ENCODE measurements around the gene KHDC3L.
A peak's percentile ranks its signal among the peaks of the same experiment; 100 is the strongest.
"Not testable (repeated sequence)": the region's sequence is repeated elsewhere in the genome, so short reads cannot be mapped to it uniquely, and the experiment has no call there.

Gene KHDC3L

DNA sequence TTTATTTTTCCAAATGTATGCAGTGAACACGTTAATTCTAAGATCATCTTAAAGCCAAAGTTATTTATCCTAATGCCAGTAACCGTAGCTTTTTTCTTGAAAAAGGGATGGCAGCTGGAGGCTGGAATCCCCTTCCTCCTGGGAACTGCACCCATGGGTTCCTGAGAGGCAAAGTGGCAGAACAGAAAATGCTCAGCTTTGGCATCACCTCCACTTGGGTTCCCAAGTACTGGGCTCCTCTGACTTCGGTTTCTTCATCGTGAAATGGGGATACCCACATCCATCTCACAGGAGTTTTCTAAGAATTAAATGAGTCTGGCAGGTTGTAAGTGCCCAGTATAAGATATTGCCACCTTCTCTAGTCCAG, 26.0 kb downstream of the KHDC3L start:
- no peaks in the 10 kb centered on the region for H3K36me3 ChIP-seq
- H3K27ac ChIP-seq: peak overlapping the region; percentile 61 to 72
- intact Hi-C loops (cut with DNase I; ENCODE audit: low total_unique reads): no loop called here
- DNase-seq: no peak
- H3K4me3 ChIP-seq: peak overlapping the region; percentile 49 to 61
- TF ChIP-seq, protein P1, sequence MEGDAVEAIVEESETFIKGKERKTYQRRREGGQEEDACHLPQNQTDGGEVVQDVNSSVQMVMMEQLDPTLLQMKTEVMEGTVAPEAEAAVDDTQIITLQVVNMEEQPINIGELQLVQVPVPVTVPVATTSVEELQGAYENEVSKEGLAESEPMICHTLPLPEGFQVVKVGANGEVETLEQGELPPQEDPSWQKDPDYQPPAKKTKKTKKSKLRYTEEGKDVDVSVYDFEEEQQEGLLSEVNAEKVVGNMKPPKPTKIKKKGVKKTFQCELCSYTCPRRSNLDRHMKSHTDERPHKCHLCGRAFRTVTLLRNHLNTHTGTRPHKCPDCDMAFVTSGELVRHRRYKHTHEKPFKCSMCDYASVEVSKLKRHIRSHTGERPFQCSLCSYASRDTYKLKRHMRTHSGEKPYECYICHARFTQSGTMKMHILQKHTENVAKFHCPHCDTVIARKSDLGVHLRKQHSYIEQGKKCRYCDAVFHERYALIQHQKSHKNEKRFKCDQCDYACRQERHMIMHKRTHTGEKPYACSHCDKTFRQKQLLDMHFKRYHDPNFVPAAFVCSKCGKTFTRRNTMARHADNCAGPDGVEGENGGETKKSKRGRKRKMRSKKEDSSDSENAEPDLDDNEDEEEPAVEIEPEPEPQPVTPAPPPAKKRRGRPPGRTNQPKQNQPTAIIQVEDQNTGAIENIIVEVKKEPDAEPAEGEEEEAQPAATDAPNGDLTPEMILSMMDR (IDR thresholded peaks at IDR 0.05): no peak
- H3K4me1 ChIP-seq: peaks cover 0 to 5% (median 0%) of the 10 kb centered on the region in 4 donors
- H3K27me3 ChIP-seq: no peaks in the 10 kb centered on the region
- H3K9me3 ChIP-seq: no peaks in the 10 kb centered on the region

GRCh38 chr6:73388800-73389512, 26.5 kb downstream of the KHDC3L start:
- H3K9me3 ChIP-seq: no peaks in the 10 kb centered on the region
- H3K4me1 ChIP-seq: peaks cover 0 to 5% (median 0%) of the 10 kb centered on the region in 4 donors
- intact Hi-C loops (cut with DNase I; ENCODE audit: low total_unique reads): no loop called here
- H3K4me3 ChIP-seq: peak overlapping the region; percentile 49 to 61
- TF ChIP-seq, protein P1 (IDR thresholded peaks at IDR 0.05): peak; percentile 37 to 44
- H3K36me3 ChIP-seq: no peaks in the 10 kb centered on the region
- H3K27ac ChIP-seq: peak overlapping the region; percentile 61 to 72
- peak; percentile 42 to 68 for DNase-seq
- H3K27me3 ChIP-seq: no peaks in the 10 kb centered on the region

DNA sequence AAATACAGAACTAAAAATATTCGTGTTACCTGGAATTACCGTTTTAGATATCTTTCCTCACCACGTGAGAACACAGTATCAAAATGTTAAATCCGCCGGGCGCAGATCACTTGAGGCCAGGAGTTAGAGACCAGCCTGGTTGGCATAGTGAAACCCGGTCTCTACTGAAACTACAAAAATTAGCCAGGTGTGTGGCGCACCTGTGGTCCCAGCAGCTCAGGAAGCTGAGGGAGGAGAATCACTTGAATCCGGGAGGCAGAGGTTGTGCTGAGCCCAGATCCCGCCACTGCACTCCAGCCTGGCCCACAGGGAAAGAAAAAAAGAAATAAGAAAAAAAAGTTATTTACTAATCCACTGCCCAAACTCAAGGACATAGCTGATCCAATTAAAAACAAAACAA, 27.4 kb downstream of the KHDC3L start:
- TF ChIP-seq, protein P1 (IDR thresholded peaks at IDR 0.05): no peak
- H3K4me1 ChIP-seq: peaks cover 0 to 5% (median 0%) of the 10 kb centered on the region in 4 donors

GRCh38 chr6:73391675-73392074, 29.2 kb downstream of the KHDC3L start:
- Histone ChIP-seq H3K27me3 (no peaks in the 10 kb centered on the region), H3K36me3 (no peaks in the 10 kb centered on the region), H3K4me1 (peaks cover 0 to 5% (median 0%) of the 10 kb centered on the region in 4 donors), H3K4me3 (no peak overlapping the region), H3K9me3 (no peaks in the 10 kb centered on the region), H3K27ac (no peak overlapping the region)
- no peak for DNase-seq
- intact Hi-C loops (cut with DNase I; ENCODE audit: low total_unique reads): no loop called here
- TF ChIP-seq, protein P1 (IDR thresholded peaks at IDR 0.05): no peak

More for the DNA sequence above, 27.4 kb downstream of the KHDC3L start:
- intact Hi-C loops (cut with DNase I; ENCODE audit: low total_unique reads): no loop called here
- Histone ChIP-seq H3K36me3 (no peaks in the 10 kb centered on the region), H3K27me3 (no peaks in the 10 kb centered on the region), H3K27ac (no peak overlapping the region), H3K9me3 (no peaks in the 10 kb centered on the region), H3K4me3 (no peak overlapping the region)
- DNase-seq: no peak

DNA sequence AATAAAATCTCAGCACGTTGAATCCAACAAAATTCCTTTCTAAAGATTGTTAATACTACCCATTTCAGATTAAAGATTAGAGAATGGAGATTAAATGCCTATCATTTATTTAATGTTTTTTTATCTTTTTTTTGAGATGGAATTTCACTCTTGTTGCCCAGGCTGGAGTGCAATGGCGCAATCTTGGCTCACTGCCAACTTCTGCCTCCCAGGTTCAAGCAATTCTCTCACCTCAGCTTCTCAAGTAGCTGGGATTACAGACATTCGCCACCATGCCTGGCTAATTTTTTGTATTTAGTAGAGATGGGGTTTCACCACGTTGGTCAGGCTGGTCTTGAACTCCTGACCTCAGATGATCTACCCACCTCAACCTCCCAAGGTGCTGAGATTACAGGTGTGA, 29.7 kb downstream of the KHDC3L start:
- H3K36me3 ChIP-seq; DNase-seq; H3K4me1 ChIP-seq; intact Hi-C loops (cut with DNase I; ENCODE audit: low total_unique reads); H3K27me3 ChIP-seq; H3K9me3 ChIP-seq; H3K4me3 ChIP-seq; H3K27ac ChIP-seq: not testable (repeated sequence)

GRCh38 chr6:73393278-73393677, 30.8 kb downstream of the KHDC3L start:
- no peak for DNase-seq
- TF ChIP-seq, protein P1 (IDR thresholded peaks at IDR 0.05): no peak
- intact Hi-C loops (cut with DNase I; ENCODE audit: low total_unique reads): no loop called here
- no peaks in the 10 kb centered on the region for H3K9me3 ChIP-seq
- no peaks in the 10 kb centered on the region for H3K27me3 ChIP-seq
- H3K36me3 ChIP-seq: no peaks in the 10 kb centered on the region
- no peak overlapping the region for H3K27ac ChIP-seq
- H3K4me3 ChIP-seq: no peak overlapping the region
- peaks cover 0 to 3% (median 0%) of the 10 kb centered on the region in 4 donors for H3K4me1 ChIP-seq

Data from tibial artery (tissue), 4 donors.